GM23338 (cell line): ENCODE measurements around the gene SRF.

Experiments used
- CREB1 ChIP-seq: fragments of 250-450 bp; sonication (Bioruptor Pico); IDR thresholded peaks from 2 replicates; pipeline ENCODE4 v1.5.0; 2020; ENCODE audit warnings: low read depth, mild to moderate bottlenecking, moderate library complexity
- CTCF ChIP-seq, 2 experiments: fragments of 200-600 bp in 1 of 2; sonication (generic) in 1 of 2; conservative IDR thresholded peaks; 2 replicates each; pipeline versions ENCODE4 v1.5.1 to v1.6.1; 2016 to 2017; ENCODE audit warnings: antibody characterized with exemption in 2 of 2, low read depth in 2 of 2, mild to moderate bottlenecking in 2 of 2, moderate library complexity in 1 of 2
- ETS1 ChIP-seq: IDR thresholded peaks from 2 replicates; pipeline ENCODE4 v1.6.1; 2016; ENCODE audit warnings: antibody characterized with exemption
- EZH2 ChIP-seq: fragments of 200-600 bp; sonication (generic); IDR thresholded peaks from one replicate; pipeline ENCODE4 v1.8.0; 2017; ENCODE audit warnings: antibody characterized with exemption, mild to moderate bottlenecking, low read depth; ENCODE audit not compliant: unreplicated experiment
- EZH2phosphoT487 ChIP-seq: fragments of 200-600 bp; sonication (generic); IDR thresholded peaks from one replicate; pipeline ENCODE4 v1.8.1; 2018; ENCODE audit warnings: antibody characterized with exemption; ENCODE audit not compliant: unreplicated experiment
- JUNB ChIP-seq: IDR thresholded peaks from one replicate; pipeline ENCODE4 v1.6.1; 2016; ENCODE audit warnings: antibody characterized with exemption; ENCODE audit not compliant: unreplicated experiment
- NANOG ChIP-seq: IDR thresholded peaks from 2 replicates; pipeline ENCODE4 v1.6.1; 2016; ENCODE audit warnings: antibody characterized with exemption, borderline replicate concordance
- POLR2AphosphoS5 ChIP-seq: IDR thresholded peaks from 2 replicates; pipeline ENCODE4 v1.6.1; 2016; ENCODE audit warnings: antibody characterized with exemption, low read depth
- REST ChIP-seq: IDR thresholded peaks from one replicate; pipeline ENCODE4 v1.6.1; 2018; ENCODE audit warnings: antibody characterized with exemption; ENCODE audit not compliant: unreplicated experiment
- STAT1 ChIP-seq: IDR thresholded peaks from one replicate; pipeline ENCODE4 v1.6.1; 2016; ENCODE audit warnings: antibody characterized with exemption; ENCODE audit not compliant: unreplicated experiment
- ZNF114 ChIP-seq: fragments of 250-450 bp; sonication (Bioruptor Pico); IDR thresholded peaks from 2 replicates; pipeline ENCODE4 v1.5.0; 2020; ENCODE audit warnings: mild to moderate bottlenecking, moderate library complexity
- ZNF331 ChIP-seq: fragments of 250-450 bp; sonication (Bioruptor Pico); IDR thresholded peaks from 2 replicates; pipeline ENCODE4 v1.5.0; 2020; ENCODE audit warnings: low read depth, mild to moderate bottlenecking, moderate library complexity
- ZNF462 ChIP-seq: fragments of 250-450 bp; sonication (Bioruptor Pico); IDR thresholded peaks from 2 replicates; pipeline ENCODE4 v1.5.0; 2020; ENCODE audit warnings: mild to moderate bottlenecking, moderate library complexity

GRCh38 chr6:43205849-43206248 is 34.8 kb downstream of the SRF start:
- TF ChIP-seq ZNF114 (CRISPR knock-in tag), result no peak
- no peak for TF ChIP-seq CTCF (conservative IDR thresholded peaks at IDR 0.05; ENCODE audit: low read depth in 2 of 2)
- no peak for TF ChIP-seq POLR2AphosphoS5
- TF ChIP-seq EZH2phosphoT487, result no peak
- TF ChIP-seq ZNF462 (CRISPR knock-in tag), result no peak
- TF ChIP-seq REST, result no peak
- no peak for TF ChIP-seq EZH2
- no peak for TF ChIP-seq ETS1
- no peak for TF ChIP-seq CREB1 (CRISPR knock-in tag)
- no peak for TF ChIP-seq JUNB
- no peak for TF ChIP-seq NANOG
- no peak for TF ChIP-seq STAT1
- no peak for TF ChIP-seq ZNF331
